GM23338 (cell line): Measurements from ENCODE around the gene CALML3. TPM values are rescaled to one million over a fixed set of nuclear protein-coding genes. Genes with fewer than 3 reads are reported as not detected.

Experiments used
- ATAC-seq: fragments of 200-7000 bp; cut with Tn5 transposase; 3 replicates; pipeline ENCODE4 v1.9.1; 2020
- DNase-seq: peaks from one replicate; pipeline ENCODE4 v3.0.0-alpha.2; 2015; ENCODE audit warnings: low spot score
- H2AFZ ChIP-seq: fragments of 200-600 bp; sonication (generic); 2 replicates; pipeline ENCODE4 v1.8.0; 2016; ENCODE audit warnings: antibody characterized with exemption, mild to moderate bottlenecking, moderate library complexity
- H3F3A ChIP-seq: fragments of 200-600 bp; sonication (generic); replicated peaks from 2 replicates; pipeline ENCODE4 v1.8.0; 2017; ENCODE audit warnings: antibody characterized with exemption, mixed run types, low read depth
- H3K27ac ChIP-seq: fragments of 200-600 bp; sonication (generic); 2 replicates; pipeline ENCODE4 v1.6.1; 2016; ENCODE audit warnings: low read depth
- H3K27me3 ChIP-seq: fragments of 200-600 bp; sonication (generic); 2 replicates; pipeline ENCODE4 v1.8.0; 2016; ENCODE audit warnings: mild to moderate bottlenecking, mixed run types, moderate library complexity; ENCODE audit not compliant: insufficient read depth
- H3K36me3 ChIP-seq: fragments of 200-600 bp; sonication (generic); 2 replicates; pipeline ENCODE4 v1.8.0; 2016; ENCODE audit warnings: mild to moderate bottlenecking; ENCODE audit not compliant: insufficient read depth
- H3K4me1 ChIP-seq: fragments of 200-600 bp; sonication (generic); 2 replicates; pipeline ENCODE4 v1.8.0; 2016; ENCODE audit warnings: mild to moderate bottlenecking, moderate library complexity; ENCODE audit not compliant: insufficient read depth
- H3K4me2 ChIP-seq: fragments of 200-600 bp; sonication (generic); 2 replicates; pipeline ENCODE4 v1.7.1; 2017; ENCODE audit warnings: mixed run types
- H3K4me3 ChIP-seq: fragments of 200-600 bp; sonication (generic); 2 replicates; pipeline ENCODE4 v1.6.1; 2016; ENCODE audit warnings: mixed run types
- H3K79me2 ChIP-seq: fragments of 200-600 bp; sonication (generic); replicated peaks from 2 replicates; pipeline ENCODE4 v1.8.0; 2017; ENCODE audit warnings: mild to moderate bottlenecking; ENCODE audit not compliant: insufficient read depth
- H3K9me2 ChIP-seq: fragments of 200-600 bp; sonication (generic); 2 replicates; pipeline ENCODE4 v1.8.0; 2017; ENCODE audit not compliant: insufficient read depth
- H4K20me1 ChIP-seq: fragments of 200-600 bp; sonication (generic); replicated peaks from 2 replicates; pipeline ENCODE4 v1.8.0; 2017; ENCODE audit warnings: mild to moderate bottlenecking; ENCODE audit not compliant: insufficient read depth
- H3K27ac Mint-ChIP-seq: 2 replicates; pipeline ENCODE4 v1.8.0; 2020; ENCODE audit warnings: inconsistent platforms, mild to moderate bottlenecking, moderate library complexity, mixed read lengths
- H3K27me3 Mint-ChIP-seq: 3 replicates; pipeline ENCODE4 v1.8.0; 2022; ENCODE audit warnings: low read depth, mild to moderate bottlenecking, moderate library complexity, mixed read lengths, inconsistent platforms; ENCODE audit not compliant: insufficient read depth, poor library complexity
- H3K36me3 Mint-ChIP-seq: 3 replicates; pipeline ENCODE4 v1.8.0; 2021; ENCODE audit warnings: low read depth, mild to moderate bottlenecking, inconsistent platforms, moderate library complexity, mixed read lengths
- H3K4me1 Mint-ChIP-seq: 3 replicates; pipeline ENCODE4 v1.8.0; 2020; ENCODE audit warnings: mild to moderate bottlenecking, inconsistent platforms, mixed read lengths
- H3K4me3 Mint-ChIP-seq: 3 replicates; pipeline ENCODE4 v1.8.0; 2021; ENCODE audit warnings: moderate library complexity, mild to moderate bottlenecking, inconsistent platforms, mixed read lengths
- H3K9me3 Mint-ChIP-seq: 3 replicates; pipeline ENCODE4 v1.8.0; 2020; ENCODE audit warnings: moderate library complexity, mild to moderate bottlenecking, inconsistent platforms, mixed read lengths
- CREB1 ChIP-seq: fragments of 250-450 bp; sonication (Bioruptor Pico); IDR thresholded peaks from 2 replicates; pipeline ENCODE4 v1.5.0; 2020; ENCODE audit warnings: low read depth, mild to moderate bottlenecking, moderate library complexity
- EZH2 ChIP-seq: fragments of 200-600 bp; sonication (generic); IDR thresholded peaks from one replicate; pipeline ENCODE4 v1.8.0; 2017; ENCODE audit warnings: antibody characterized with exemption, mild to moderate bottlenecking, low read depth; ENCODE audit not compliant: unreplicated experiment
- EZH2phosphoT487 ChIP-seq: fragments of 200-600 bp; sonication (generic); IDR thresholded peaks from one replicate; pipeline ENCODE4 v1.8.1; 2018; ENCODE audit warnings: antibody characterized with exemption; ENCODE audit not compliant: unreplicated experiment
- JUNB ChIP-seq: IDR thresholded peaks from one replicate; pipeline ENCODE4 v1.6.1; 2016; ENCODE audit warnings: antibody characterized with exemption; ENCODE audit not compliant: unreplicated experiment
- NANOG ChIP-seq: IDR thresholded peaks from 2 replicates; pipeline ENCODE4 v1.6.1; 2016; ENCODE audit warnings: antibody characterized with exemption, borderline replicate concordance
- POLR2AphosphoS5 ChIP-seq: IDR thresholded peaks from 2 replicates; pipeline ENCODE4 v1.6.1; 2016; ENCODE audit warnings: antibody characterized with exemption, low read depth
- STAT1 ChIP-seq: IDR thresholded peaks from one replicate; pipeline ENCODE4 v1.6.1; 2016; ENCODE audit warnings: antibody characterized with exemption; ENCODE audit not compliant: unreplicated experiment
- ZNF114 ChIP-seq: fragments of 250-450 bp; sonication (Bioruptor Pico); IDR thresholded peaks from 2 replicates; pipeline ENCODE4 v1.5.0; 2020; ENCODE audit warnings: mild to moderate bottlenecking, moderate library complexity
- ZNF331 ChIP-seq: fragments of 250-450 bp; sonication (Bioruptor Pico); IDR thresholded peaks from 2 replicates; pipeline ENCODE4 v1.5.0; 2020; ENCODE audit warnings: low read depth, mild to moderate bottlenecking, moderate library complexity
- polyA plus RNA-seq: library from polyadenylated mRNA; unstranded; fragments of >200 nt; fragmentation: Nextera tagmentation; extraction: Ambion mirVana; gene quantifications from 2 replicates; pipeline ENCODE4 v1.2.1, GENCODE V29; 2016
- total RNA-seq: library from RNA; depleted of rRNA; stranded (reverse); fragments of >200 nt; shearing (Covaris generic); gene quantifications from 2 replicates; pipeline ENCODE4 v1.2.3, GENCODE V29; 2014
- TF ChIP-seq, protein P1 (sequence below), 2 experiments: fragments of 200-600 bp in 1 of 2; sonication (generic) in 1 of 2; conservative IDR thresholded peaks; 2 replicates each; pipeline versions ENCODE4 v1.5.1 to v1.6.1; 2016 to 2017; ENCODE audit warnings: antibody characterized with exemption in 2 of 2, low read depth in 2 of 2, mild to moderate bottlenecking in 2 of 2, moderate library complexity in 1 of 2
- TF ChIP-seq, protein P2 (sequence below): IDR thresholded peaks from one replicate; pipeline ENCODE4 v1.6.1; 2018; ENCODE audit warnings: antibody characterized with exemption; ENCODE audit not compliant: unreplicated experiment
- TF ChIP-seq, protein P3 (sequence below): IDR thresholded peaks from 2 replicates; pipeline ENCODE4 v1.6.1; 2016; ENCODE audit warnings: antibody characterized with exemption
- TF ChIP-seq, protein P4 (sequence below): fragments of 250-450 bp; sonication (Bioruptor Pico); IDR thresholded peaks from 2 replicates; pipeline ENCODE4 v1.5.0; 2020; ENCODE audit warnings: mild to moderate bottlenecking, moderate library complexity

CALML3 gene
- total and polyA plus RNA-seq, 2 experiments from 2014 or later: not detected

DNA sequence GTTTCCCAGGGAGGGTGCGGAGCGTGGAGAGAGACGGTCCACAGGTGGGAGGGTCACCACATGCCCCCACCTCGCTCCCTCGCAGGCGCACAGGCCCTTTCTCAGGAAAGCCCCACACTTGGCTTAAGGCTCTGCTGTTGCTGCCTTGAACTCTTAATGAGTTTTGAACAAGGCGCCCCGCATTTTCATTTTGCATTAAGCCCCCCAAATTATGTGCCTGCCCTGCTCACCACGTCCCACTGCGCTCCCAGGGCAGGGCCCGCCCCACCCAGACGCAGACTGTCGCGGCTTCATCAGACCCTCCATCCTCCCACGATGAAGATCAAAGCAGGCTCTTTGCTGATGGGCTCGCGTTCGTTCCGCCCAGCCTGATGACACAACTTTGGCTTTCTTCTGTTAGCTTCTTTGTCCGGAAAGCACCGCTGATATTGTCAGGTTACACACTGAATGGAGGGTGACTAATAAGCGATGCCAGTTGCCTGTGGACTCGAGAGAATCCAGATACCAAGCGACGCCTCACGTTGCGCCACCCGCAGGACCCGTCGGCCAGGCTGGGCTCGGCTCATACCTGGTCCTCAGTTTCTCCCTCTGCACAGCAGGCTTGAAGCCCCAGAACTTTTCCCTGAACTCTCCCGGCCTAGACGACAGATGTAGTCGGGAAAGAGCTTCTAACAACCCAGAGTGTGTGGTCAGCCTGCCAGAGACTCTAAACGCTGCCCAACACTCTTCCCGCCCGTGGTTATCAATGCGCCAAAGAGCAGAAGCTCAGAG, 9.5 kb downstream of the CALML3 start:
- Histone ChIP-seq H3K9me2 (no peaks in the 10 kb centered on the region), H3K79me2 (no peaks in the 10 kb centered on the region), H3K4me1 (no peaks in the 10 kb centered on the region), H3K27ac (no peak overlapping the region), H3K4me3 (no peak overlapping the region), H3F3A (no peaks in the 10 kb centered on the region), H3K36me3 (no peaks in the 10 kb centered on the region), H4K20me1 (no peaks in the 10 kb centered on the region), H3K27me3 (no peaks in the 10 kb centered on the region), H3K4me2 (no peak overlapping the region), H2AFZ (no peak overlapping the region)
- Mint-ChIP-seq H3K36me3 (no peaks in the 10 kb centered on the region), H3K4me1 (peaks cover 3% of the 10 kb centered on the region), H3K9me3 (peaks cover 3% of the 10 kb centered on the region; the same call in 2 of the 3 replicates), H3K4me3 (no peak overlapping the region), H3K27ac (no peak overlapping the region), H3K27me3 (peaks cover 9% of the 10 kb centered on the region)
- ATAC-seq (no peak), DNase-seq (no peak)
- TF ChIP-seq, protein P1, sequence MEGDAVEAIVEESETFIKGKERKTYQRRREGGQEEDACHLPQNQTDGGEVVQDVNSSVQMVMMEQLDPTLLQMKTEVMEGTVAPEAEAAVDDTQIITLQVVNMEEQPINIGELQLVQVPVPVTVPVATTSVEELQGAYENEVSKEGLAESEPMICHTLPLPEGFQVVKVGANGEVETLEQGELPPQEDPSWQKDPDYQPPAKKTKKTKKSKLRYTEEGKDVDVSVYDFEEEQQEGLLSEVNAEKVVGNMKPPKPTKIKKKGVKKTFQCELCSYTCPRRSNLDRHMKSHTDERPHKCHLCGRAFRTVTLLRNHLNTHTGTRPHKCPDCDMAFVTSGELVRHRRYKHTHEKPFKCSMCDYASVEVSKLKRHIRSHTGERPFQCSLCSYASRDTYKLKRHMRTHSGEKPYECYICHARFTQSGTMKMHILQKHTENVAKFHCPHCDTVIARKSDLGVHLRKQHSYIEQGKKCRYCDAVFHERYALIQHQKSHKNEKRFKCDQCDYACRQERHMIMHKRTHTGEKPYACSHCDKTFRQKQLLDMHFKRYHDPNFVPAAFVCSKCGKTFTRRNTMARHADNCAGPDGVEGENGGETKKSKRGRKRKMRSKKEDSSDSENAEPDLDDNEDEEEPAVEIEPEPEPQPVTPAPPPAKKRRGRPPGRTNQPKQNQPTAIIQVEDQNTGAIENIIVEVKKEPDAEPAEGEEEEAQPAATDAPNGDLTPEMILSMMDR (conservative IDR thresholded peaks at IDR 0.05; ENCODE audit: low read depth in 2 of 2): no peak
- TF ChIP-seq, protein P2, sequence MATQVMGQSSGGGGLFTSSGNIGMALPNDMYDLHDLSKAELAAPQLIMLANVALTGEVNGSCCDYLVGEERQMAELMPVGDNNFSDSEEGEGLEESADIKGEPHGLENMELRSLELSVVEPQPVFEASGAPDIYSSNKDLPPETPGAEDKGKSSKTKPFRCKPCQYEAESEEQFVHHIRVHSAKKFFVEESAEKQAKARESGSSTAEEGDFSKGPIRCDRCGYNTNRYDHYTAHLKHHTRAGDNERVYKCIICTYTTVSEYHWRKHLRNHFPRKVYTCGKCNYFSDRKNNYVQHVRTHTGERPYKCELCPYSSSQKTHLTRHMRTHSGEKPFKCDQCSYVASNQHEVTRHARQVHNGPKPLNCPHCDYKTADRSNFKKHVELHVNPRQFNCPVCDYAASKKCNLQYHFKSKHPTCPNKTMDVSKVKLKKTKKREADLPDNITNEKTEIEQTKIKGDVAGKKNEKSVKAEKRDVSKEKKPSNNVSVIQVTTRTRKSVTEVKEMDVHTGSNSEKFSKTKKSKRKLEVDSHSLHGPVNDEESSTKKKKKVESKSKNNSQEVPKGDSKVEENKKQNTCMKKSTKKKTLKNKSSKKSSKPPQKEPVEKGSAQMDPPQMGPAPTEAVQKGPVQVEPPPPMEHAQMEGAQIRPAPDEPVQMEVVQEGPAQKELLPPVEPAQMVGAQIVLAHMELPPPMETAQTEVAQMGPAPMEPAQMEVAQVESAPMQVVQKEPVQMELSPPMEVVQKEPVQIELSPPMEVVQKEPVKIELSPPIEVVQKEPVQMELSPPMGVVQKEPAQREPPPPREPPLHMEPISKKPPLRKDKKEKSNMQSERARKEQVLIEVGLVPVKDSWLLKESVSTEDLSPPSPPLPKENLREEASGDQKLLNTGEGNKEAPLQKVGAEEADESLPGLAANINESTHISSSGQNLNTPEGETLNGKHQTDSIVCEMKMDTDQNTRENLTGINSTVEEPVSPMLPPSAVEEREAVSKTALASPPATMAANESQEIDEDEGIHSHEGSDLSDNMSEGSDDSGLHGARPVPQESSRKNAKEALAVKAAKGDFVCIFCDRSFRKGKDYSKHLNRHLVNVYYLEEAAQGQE: no peak
- TF ChIP-seq, protein P3, sequence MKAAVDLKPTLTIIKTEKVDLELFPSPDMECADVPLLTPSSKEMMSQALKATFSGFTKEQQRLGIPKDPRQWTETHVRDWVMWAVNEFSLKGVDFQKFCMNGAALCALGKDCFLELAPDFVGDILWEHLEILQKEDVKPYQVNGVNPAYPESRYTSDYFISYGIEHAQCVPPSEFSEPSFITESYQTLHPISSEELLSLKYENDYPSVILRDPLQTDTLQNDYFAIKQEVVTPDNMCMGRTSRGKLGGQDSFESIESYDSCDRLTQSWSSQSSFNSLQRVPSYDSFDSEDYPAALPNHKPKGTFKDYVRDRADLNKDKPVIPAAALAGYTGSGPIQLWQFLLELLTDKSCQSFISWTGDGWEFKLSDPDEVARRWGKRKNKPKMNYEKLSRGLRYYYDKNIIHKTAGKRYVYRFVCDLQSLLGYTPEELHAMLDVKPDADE: no peak
- TF ChIP-seq, protein P4, sequence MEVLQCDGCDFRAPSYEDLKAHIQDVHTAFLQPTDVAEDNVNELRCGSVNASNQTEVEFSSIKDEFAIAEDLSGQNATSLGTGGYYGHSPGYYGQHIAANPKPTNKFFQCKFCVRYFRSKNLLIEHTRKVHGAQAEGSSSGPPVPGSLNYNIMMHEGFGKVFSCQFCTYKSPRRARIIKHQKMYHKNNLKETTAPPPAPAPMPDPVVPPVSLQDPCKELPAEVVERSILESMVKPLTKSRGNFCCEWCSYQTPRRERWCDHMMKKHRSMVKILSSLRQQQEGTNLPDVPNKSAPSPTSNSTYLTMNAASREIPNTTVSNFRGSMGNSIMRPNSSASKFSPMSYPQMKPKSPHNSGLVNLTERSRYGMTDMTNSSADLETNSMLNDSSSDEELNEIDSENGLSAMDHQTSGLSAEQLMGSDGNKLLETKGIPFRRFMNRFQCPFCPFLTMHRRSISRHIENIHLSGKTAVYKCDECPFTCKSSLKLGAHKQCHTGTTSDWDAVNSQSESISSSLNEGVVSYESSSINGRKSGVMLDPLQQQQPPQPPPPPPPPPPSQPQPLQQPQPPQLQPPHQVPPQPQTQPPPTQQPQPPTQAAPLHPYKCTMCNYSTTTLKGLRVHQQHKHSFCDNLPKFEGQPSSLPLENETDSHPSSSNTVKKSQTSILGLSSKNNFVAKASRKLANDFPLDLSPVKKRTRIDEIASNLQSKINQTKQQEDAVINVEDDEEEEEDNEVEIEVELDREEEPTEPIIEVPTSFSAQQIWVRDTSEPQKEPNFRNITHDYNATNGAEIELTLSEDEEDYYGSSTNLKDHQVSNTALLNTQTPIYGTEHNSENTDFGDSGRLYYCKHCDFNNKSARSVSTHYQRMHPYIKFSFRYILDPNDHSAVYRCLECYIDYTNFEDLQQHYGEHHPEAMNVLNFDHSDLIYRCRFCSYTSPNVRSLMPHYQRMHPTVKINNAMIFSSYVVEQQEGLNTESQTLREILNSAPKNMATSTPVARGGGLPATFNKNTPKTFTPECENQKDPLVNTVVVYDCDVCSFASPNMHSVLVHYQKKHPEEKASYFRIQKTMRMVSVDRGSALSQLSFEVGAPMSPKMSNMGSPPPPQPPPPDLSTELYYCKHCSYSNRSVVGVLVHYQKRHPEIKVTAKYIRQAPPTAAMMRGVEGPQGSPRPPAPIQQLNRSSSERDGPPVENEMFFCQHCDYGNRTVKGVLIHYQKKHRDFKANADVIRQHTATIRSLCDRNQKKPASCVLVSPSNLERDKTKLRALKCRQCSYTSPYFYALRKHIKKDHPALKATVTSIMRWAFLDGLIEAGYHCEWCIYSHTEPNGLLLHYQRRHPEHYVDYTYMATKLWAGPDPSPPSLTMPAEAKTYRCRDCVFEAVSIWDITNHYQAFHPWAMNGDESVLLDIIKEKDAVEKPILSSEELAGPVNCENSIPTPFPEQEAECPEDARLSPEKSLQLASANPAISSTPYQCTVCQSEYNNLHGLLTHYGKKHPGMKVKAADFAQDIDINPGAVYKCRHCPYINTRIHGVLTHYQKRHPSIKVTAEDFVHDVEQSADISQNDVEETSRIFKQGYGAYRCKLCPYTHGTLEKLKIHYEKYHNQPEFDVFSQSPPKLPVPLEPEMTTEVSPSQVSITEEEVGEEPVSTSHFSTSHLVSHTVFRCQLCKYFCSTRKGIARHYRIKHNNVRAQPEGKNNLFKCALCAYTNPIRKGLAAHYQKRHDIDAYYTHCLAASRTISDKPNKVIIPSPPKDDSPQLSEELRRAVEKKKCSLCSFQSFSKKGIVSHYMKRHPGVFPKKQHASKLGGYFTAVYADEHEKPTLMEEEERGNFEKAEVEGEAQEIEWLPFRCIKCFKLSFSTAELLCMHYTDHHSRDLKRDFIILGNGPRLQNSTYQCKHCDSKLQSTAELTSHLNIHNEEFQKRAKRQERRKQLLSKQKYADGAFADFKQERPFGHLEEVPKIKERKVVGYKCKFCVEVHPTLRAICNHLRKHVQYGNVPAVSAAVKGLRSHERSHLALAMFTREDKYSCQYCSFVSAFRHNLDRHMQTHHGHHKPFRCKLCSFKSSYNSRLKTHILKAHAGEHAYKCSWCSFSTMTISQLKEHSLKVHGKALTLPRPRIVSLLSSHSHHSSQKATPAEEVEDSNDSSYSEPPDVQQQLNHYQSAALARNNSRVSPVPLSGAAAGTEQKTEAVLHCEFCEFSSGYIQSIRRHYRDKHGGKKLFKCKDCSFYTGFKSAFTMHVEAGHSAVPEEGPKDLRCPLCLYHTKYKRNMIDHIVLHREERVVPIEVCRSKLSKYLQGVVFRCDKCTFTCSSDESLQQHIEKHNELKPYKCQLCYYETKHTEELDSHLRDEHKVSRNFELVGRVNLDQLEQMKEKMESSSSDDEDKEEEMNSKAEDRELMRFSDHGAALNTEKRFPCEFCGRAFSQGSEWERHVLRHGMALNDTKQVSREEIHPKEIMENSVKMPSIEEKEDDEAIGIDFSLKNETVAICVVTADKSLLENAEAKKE (CRISPR knock-in tag): no peak
- TF ChIP-seq EZH2phosphoT487 (no peak), NANOG (no peak), CREB1 (CRISPR knock-in tag) (no peak), EZH2 (no peak), JUNB (no peak), POLR2AphosphoS5 (no peak), ZNF114 (CRISPR knock-in tag) (no peak), STAT1 (no peak), ZNF331 (CRISPR knock-in tag) (no peak)
